NT2/D1 (cell line): Measurements from ENCODE around the gene MYH6.

Experiments
- SUZ12 ChIP-seq: IDR thresholded peaks from 2 replicates; pipeline ENCODE4 v1.6.1; 2011; ENCODE audit not compliant: insufficient read length, insufficient read depth; ENCODE audit errors: extremely low read depth
- YY1 ChIP-seq: IDR thresholded peaks from 2 replicates; pipeline ENCODE4 v1.6.1; 2011; ENCODE audit not compliant: insufficient read length, insufficient read depth
- ZNF274 ChIP-seq: IDR thresholded peaks from 2 replicates; pipeline ENCODE4 v1.6.1; 2011; ENCODE audit warnings: mild to moderate bottlenecking, low read depth, low read length

DNA sequence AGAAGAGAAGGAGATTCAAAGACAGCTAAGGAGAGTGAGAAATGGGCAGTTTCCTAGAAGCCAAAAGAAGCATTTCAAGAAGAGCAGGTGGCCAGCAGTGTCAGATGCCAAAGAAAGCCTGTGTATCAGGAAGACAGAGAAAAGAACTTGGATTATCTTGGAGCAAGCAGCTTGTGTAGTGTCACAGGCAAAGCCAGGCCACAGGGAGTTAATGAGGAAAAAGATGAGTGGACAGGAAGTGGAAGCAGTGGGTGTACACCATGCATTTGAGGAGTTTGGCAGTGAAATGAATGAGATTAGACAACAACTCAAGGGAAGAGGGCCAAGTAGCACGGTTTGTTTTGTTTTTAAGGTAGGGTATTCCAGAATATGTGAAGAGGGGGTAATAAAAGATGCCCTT, 33.0 kb upstream of the MYH6 start:
- TF ChIP-seq ZNF274, result no peak
- no peak for TF ChIP-seq SUZ12
- TF ChIP-seq YY1, result no peak
